ENCODE data around the gene LCN6.
"Not testable (repeated sequence)": the region's sequence is repeated elsewhere in the genome, so short reads cannot be mapped to it uniquely, and the experiment has no call there.

LCN6 gene

DNA sequence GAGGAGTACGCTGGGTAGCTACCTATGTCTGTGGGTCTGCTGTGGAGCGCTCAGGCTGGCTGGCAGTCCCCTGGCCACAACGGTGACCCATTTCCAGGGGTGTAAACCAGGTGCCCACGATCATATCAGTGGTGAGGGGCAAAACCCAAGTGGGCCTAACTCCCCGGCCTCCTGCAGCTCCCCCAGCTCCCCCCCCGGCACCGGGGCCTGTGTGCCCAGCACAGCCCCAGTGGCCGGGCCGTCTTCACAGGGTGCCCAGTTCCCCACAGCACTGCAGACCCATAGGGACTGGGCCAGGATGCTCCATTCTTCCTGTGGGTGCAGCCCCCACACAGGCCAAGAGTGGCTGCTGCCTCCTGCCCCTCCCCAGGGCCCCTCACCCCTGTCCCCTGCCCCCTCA, 10.7 kb upstream of the LCN6 start:
- DNase-seq, result no peak

DNA sequence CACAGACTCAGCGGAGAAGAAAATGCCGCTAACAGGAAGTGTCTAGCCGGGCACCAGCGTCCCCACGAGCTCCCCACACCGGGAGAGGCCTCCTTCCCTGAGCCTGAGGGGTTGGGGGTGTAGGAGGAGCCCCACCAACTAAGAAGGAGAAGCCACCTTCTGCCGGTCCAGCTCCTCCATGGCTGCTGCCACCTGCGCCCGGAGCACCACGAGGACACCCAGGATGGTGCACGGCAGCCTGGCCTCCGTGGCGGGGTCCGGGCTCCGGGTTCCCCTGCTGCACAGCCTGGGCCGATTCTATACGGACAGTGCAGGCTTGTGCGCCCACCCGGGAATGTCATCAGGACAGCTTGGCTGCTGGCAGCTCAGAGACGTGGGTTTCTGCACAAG, 9.4 kb upstream of the LCN6 start:
- no peak for DNase-seq

DNA sequence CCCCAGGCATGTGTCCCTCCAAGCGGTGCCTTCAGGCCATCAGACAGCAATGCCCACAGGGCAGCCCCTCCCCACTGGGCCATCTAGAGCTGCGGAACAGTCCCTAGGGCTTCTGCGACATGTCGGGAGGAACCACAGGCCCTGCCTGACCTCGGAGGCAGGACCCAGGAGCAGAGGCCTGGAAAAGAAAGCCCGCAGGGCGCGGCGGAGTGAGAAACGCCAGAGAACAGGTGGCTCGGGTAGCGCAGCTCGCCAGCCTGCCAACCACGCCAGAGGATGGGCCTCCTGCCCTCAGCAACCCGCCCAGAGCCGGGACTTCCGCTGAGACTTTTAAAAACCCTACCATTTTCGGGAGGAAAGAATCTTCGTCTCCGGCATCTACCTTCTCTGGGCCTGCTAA, 9.0 kb upstream of the LCN6 start:
- no peak for DNase-seq

DNA sequence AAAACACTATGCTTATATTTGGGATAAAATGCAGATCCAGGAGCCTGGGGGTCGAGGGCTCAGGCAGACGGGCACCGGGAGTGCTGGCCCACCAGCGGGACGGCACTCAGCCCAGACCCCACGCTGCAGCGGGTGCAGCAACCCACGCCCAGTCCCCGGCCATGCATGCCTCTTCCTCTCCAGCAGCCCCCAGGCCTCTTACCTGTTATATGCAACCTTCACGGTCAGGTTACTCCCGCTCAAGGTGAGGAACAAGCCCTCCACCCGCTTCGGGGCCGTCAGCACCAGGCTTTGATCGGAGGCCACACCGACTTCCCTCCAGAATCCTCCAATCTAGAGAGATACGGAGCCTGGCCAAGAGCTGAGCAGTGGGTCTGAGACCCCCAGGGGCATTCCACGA, 8.5 kb upstream of the LCN6 start:
- no peak for DNase-seq

DNA sequence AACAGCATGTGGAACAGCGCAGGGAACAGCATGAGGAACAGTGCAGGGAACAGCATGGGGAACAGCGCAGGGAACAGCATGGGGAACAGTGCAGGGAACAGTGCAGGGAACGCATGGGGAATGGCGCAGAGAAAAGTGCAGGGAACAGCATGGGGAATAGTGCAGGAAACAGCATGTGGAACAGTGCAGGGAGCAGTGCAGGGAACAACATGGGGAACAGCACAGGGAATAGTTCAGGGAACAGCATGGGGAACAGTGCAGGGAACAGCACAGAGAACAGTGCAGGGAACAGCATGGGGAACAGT, 7.8 kb upstream of the LCN6 start:
- DNase-seq, result no peak

DNA sequence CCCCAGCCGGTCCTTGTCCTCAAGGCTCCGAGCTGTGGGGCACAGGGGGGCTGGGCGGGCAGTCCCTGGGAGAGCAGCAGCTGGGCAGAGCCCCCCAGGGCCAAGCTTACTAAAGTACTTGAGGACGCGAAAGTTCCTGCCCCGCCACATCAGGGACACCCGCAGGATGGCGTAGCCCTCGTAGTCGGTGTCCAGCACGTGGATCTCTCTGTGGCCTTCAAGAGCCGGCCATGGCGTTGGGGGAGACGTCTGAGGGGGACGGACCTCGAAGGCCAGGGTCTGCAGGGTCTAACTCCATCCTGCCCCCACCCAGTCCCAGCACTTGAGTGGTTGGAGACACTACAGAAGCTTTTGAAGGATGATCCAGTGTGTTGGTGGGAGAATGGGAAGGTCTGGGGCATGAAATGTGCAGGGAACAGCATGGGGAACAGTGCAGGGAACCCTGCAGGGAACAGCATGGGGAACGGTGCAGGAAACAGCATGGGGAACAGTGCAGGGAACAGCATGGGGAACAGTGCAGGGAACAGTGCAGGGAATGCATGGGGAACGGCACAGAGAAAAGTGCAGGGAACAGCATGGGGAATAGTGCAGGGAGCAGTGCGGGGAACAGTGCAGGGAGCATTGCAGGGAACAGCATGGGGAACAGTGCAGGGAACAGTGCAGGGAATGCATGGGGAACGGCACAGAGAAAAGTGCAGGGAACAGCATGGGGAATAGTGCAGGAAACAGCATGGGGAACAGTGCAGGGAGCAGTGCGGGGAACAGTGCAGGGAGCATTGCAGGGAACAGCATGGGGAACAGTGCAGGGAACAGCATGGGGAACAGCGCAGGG, 7.2 kb upstream of the LCN6 start:
- not testable (repeated sequence) for DNase-seq

DNA sequence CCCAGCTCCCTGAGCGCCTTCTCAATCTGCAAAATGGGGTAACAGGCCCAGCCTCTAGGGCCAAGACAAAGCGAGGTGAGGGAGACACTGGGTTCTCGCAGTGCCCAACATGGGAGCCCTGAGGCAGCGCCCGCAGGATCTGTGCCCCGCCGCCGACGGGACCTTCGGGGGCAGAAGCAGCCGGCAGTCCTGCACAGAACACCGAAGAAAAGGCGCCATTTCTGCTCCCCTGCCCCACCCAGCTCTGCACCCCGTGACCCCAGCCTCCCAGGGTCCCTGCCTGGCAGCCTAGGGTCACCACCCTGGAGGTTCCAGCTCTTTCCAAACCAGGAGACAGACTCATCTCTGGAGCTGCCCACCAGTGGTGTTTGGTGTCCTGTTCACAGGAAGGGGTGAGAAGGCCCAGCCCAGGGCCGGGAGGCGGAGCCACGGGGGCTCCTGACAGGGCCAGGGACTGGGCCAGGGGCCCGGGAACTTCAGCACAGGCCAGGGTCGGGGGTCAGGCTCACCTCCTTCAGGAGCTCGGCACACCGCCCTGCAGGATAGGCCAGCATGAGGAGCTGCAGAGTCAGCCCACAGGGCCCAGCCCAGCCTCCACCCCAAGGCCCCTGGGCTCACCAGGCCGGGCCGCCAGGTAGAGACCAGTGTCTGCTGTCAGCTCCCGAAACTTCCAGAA, 6.4 kb upstream of the LCN6 start:
- DNase-seq, result no peak

DNA sequence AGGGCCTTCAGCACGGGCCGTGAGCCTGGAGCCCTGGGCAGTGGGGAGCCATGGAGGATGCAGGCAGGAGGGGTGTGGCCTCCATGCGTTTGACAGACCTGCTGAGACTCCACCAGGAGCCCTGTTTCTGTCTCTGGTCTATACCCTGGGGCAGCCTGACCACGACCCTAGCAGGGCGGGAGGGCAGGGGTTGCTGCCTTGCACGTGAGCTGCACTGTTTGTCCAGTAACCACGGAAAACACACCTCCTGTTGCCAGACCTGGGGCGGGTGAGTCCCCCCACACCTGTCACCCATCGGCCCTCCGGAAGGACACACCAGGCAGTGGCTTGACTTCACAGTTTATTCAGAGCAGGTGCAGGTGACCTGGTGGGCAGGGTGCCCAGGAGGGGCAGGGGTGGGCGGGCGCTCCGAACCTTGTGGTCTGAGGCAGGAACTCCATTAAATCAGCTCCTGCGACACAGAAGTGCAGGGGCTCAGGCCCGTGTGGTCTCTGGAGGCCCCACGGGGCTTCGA, 5.8 kb upstream of the LCN6 start:
- DNase-seq, result no peak

DNA sequence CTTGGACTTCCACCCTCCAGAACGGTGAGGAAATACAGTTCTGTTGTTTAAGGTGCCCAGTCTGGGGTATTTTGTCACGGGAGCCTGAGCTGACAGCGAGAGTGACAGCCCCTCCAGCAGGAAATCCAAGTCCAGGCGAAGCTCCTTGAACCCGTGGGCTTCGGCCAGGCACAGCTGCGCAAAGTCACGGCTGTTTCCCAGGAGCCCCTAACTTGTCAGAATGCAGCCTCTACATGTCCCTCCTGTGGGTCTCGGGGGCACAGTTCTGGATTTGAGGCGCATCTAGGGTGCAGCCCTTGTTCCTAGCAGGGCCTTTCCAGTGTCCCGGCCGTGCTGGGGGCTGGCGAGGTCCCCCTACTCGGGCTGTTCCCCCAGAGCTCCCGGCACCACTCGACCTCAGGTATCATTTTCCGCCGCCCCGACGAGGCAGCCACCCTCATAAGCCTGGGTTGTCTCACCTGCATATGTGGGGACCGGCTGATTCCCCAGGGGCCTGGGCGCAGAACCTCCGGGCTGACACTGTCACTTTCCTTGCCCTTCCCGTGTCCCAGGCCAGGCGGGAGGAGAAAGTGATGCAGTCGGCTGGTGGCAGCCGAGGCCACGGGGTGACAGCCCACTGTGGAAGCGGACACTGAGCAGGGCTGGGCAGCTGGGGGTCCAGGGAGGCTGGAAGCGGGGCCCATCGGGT, 5.2 kb upstream of the LCN6 start:
- no peak for DNase-seq

DNA sequence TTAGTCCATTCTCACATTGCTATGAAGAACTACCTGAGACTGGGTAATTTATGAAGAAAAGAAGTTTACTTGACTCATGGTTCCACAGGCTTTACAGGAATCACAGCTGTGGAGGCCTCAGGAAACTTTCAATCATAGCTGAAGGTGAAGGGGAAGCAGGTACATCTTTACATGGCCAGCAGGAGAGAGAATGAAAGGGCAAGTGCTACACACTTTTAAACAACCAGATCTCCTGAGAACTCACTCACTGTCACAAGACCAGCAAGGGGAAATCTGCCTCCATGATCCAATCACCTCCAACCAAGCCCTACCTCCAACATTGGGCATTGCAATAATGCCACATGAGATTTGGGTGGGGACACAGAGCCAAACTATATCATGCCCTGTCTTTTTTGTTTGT, 3.5 kb upstream of the LCN6 start:
- DNase-seq, result no peak

DNA sequence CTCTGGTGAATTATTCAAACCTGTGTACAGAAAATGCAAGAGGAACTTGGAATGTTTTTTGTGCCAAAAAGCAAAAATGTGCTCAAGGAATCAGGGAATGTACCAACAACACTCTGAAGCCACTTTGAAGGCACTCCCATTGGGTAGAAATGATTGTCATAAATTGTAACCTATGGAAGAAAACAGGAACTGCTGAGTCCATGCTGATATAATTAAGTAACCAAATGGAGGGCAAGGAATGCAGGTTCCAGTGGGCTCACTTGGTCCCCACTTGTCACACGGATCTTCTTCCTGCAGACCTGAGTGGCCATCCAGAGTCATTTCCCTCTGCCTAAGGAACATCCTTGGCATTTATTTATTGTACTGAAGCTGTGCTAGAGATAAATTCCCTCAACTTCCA, 2.9 kb upstream of the LCN6 start:
- no peak for DNase-seq

DNA sequence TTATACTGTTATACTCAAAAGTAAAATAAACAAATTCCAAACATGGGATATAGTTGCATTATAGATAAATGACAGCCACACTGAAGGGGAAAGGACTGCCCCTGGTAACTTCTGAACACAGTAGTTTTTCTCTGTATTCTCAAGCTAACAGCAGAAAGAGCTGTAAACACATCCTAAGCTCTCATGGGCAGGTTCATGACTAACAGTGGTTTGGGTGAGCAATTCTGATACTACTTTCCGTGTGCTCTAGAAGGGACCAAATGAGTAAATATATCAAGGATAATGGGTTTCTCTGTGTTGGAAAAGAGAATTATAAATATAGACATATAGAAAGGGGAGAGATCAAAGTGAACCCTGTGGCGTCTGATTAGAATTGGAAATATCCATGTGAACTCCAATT, 2.2 kb upstream of the LCN6 start:
- DNase-seq, result no peak

DNA sequence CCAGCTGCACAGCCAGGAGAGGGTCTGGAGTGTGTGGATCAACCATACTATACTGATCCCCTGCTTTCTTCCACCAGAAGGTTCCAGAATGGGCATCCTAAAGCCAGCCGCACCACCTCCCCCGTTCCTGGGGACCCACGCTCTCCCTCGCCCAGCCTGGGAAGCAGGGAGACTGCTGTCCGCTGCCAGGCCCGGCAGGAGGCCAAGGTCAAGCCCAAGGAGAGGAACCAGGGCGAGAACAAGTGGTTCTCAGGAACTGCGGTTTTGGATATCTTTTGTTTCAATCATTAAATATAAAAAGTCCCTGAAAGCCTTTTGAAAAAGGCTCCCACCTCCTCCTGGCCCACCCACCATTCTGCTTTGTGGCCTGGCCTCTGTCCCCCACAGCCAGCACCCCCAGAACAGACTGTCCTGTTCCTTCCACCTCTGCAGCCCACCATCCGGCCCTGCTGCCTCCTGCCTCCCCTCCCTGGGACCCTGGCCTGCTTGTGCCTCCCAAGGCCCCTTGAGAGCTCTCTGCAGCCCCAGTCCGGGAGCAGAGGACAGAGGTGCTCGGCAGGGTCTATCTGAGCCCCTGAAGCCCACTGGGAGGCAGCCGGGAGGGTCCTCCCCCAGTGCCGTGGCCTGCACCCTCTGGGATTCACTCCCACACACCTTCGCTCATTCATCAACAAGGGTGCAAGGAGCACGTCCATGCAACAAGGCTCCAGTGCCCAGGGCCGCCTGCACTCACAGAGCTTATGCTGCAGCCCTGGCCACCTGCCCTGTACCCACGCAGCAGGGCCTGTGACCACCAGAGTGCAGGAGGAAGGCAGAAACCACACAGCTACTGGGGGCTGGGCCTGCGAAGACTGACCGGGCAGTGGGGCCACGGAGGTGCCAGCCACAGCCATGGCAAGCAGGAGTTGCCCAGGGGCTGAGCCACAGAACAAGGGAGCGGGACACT, 614 bp upstream of the LCN6 start:
- no peak for DNase-seq

DNA sequence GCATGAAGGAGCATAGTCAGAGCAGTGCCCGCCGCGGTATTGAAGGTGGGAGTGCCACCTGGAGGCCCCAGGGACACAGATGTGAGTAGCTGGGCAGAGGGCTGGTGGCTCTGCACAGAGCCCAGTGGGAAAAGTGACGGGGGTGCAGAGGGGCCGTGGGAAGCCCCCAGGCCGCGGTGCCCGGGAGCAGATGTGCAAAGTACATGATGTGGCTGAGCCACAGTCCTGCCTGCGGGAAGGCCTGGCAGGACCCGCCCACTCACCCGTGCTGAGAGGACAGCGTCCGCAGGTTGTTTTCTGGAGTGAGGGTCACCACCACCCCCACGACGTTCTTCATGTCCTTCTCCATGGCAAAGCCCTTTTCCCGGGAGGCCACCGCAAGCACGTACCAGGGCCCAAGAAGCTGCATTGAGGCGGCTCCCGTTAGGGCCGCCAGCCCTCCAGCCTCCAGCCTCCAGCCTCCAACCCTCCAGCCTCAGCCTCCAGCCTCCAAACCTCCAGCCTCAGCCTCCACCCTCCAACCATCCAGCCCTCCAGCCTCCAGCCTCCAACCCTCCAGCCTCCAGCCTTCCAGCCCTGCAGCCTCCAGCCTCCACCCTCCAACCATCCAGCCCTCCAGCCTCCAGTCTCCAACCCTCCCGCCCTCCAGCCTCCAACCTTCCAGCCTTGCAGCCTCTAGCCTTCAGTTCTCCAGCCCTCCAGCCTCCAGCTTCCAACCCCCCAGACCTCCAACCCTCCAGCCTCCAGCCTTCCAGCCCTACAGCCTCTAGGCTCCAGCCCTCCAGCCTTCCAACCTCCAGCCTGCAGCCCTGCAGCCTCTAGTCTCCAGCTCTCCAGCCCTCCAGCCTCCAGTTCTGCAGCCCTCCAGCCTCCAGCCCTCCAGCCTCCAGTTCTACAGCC, 914 bp downstream of the LCN6 start:
- no peak for DNase-seq

DNA sequence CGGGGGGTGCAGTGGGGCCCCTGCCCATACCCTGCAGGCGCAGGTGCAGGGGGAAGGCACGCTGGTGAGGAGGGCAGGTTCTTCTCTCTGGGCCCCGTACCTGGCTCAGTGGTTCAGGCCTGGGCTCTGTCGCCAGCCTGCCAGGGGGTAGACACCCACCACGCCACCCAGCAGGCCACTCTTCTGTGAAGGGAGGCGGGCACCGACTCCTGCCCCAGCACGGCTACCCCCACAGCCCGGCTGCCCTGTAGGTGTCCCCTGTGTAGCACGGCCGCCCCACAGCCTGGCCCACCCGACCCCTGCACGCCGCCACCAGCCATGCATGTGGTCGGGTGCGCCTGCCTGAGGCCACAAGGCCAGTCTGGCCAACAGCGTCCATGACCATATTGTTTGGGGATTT, 1.7 kb downstream of the LCN6 start:
- no peak for DNase-seq

DNA sequence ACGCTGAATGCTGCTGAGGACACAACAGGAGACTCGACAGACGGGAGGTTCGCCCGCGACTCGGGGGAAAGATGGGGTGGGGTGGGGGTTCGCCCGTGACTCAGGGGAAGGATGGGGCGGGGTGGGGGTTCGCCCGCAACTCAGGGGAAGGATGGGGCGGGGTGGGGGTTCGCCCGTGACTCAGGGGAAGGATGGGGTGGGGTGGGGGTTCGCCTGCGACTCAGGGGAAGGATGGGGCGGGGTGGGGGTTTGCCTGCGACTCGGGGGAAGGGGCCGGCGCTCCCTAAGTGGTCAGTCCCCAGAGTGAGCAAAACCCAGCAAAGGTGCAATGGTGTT, 2.2 kb downstream of the LCN6 start:
- DNase-seq, result no peak

DNA sequence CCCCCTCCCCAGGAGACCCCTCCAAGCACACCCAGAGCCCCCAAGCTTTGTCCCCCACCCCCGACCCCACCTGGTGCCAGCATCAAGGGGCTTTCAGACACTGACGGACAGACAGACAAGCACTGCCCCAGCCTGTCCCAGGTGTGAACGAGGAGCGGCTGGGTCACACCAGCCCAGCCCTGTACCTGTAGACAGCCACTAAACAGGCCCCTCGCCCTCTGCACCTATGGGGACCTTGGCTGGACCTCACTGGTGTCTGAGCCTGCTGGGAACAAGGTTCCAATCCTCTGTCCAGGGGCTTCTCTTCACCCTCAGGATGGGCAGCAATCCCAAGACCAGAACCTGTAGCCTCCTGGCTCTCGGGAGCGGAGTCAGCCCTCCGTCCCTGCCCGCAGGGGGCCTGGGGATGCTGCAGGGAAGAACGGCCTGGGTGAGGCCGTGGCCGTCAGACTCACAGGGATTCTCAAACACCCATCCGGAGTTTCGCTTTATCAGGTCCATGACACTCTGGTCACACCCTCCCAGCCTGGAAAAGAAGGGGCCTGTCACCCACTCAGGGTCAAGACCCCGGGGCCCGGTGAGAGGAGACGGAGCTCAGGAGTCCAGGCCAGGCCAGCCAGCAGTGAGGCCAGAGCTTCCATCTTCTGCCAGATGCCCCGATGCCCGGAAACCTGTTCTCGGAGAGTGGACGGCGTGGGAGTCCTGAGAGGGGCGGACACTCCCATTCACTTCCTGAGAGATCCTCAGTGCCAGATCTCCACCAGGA, 2.8 kb downstream of the LCN6 start:
- DNase-seq, result no peak

DNA sequence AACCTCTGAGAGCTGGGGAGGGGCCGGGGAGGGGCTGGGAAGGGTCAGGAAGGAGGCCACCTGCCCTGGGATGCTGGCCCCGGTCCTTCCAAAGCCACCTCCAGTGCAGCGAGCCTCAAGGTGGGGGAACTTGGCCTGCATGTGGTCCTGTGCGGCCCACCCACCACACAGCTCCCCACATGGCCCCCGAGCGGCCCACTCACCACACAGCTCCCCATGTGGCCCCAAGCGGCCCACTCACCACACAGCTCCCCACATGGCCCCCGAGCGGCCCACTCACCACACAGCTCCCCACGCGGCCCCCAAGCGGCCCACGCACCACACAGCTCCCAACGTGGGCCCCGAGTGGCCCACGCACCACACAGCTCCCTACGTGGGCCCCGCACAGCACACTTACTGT, 3.6 kb downstream of the LCN6 start:
- no peak for DNase-seq

DNA sequence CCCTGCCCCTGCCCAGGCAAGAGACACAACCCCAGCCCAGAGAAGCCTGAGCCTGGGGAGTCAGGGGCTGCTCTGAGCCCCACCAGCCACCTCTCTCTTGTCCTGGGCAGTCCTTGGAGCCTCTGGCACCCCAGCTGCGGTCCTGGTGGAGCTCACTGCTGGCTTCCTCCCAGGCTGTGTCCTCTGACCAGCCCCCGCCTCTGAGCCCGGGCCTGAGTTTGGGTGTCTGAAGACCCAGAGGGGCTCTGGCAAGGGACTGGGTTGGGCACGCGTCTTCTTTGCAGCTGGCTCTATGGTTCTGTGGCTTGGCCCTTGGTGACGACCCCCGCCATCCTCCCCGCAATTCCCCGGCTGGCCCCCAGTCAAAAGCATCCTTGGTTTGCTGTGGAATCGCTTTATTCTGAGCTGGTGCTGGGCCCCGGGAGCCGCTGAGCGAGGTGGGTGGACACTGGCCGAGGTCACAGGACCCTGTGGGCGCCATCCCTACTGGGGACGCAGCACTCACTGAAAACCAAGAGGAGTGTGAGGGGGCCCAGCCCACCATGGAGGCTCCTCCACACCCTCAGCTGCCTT, 4.6 kb downstream of the LCN6 start:
- DNase-seq, result no peak

DNA sequence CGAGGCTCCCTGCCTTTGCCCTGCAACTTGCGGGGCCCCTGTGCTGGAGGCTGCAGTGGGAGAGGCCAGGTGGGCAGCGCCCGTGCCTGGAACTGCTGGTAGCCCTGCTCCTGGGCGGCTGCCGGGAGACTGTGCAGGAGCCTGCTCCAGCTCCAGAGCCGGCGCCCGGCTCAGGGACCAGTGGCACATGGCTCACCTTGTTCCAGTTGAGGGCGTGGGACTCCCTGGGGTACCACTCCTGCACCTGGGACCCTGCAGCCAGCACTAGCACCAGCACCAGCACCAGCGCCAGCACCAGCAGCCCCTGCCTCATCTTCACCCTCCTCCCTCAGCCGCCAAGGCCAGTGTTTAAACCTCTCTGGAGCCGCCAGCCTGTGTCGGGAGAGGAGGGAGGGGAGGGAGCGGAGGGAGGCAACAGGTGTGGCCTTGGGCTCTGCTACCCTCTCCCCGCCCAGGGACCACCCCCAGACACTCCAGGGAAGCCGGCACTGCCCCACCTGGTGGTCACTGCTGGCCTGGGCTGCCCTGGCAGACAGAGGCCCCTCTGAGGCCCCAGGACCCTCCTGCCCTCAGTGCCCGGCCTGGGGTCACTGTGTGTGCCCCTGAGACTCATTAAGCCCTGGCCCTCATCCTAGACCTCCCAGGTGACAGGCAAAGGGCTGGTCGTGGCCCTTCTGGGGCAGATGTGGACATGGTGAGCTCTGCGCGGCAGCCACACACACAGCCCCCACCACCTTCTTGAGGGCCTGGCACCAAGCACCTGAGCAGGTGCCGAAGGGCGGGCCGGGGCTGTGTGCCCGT, 5.5 kb downstream of the LCN6 start, which contains the start of gene LCN10:
Gene LCN10, minus strand, starts transcription at position 350 of the 801 bp plus-strand sequence. Its CDS starts 37 bp downstream, at position 313.
- DNase-seq, result no peak
